ENCODE data around the gene TTC12. TPM values are rescaled to one million over a fixed set of nuclear protein-coding genes. Genes with fewer than 3 reads are reported as not detected.

The TTC12 gene
- total and polyA plus RNA-seq, 2 of the 4 experiments (the other 2 are of a cell fraction) = 10.0 to 14.7 TPM

DNA sequence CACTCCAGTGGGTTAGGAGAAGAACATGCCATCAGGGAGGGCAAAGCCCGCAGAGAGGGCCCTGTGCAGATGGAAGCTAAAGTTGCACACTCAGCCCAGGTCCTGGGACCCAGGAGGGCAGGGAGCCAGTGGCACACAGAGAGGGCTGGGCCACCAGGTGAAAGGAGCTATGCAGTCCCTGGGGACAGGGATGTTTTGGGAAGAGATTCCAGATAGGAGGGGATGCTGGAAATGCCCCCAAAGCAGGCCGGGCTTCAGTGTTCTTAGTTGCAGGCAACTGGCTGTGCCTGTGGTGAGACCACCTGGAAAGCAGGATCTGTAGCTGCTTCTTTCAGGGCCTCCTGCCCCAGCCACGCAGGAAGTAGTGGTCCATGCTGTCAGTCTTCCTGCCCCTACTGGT is 92.8 kb downstream of the TTC12 start:
- POLR2A ChIA-PET (ENCODE audit: unreplicated experiment) = no interaction called here
- no peak overlapping the region for H2AFZ ChIP-seq (replicated peaks; ENCODE audit: low read length, poor library complexity)
- H2BK15ac ChIP-seq (ENCODE audit: low read depth, low read length) = no peak overlapping the region
- no peak overlapping the region for H3K9ac ChIP-seq (ENCODE audit: low read depth, low read length)
- H2AK9ac ChIP-seq (replicated peaks; ENCODE audit: low read depth, low read length, poor library complexity) = no peak overlapping the region
- H4K8ac ChIP-seq (ENCODE audit: low read depth in 2 of 2, low read length in 2 of 2) = no peak overlapping the region
- no peak overlapping the region for H3K4me2 ChIP-seq (ENCODE audit: low read depth, low read length)
- ATAC-seq (ENCODE audit: low read depth) = no peak
- H2BK20ac ChIP-seq (ENCODE audit: low read depth, low read length) = no peak overlapping the region
- dilution Hi-C loops (cut with HindIII; ENCODE audit: low sequenced_read_pairs, unreplicated experiment) = no loop called here
- H4K20me1 ChIP-seq (ENCODE audit: insufficient read depth, low read length) = no peaks in the 10 kb centered on the region
- CTCF ChIA-PET = no interaction called here
- WGBS, 2 experiments (ENCODE audit: extremely low coverage in 2 of 2, insufficient read length in 1 of 2) = 67% methylated on average over 1 of the region's 3 CpGs; no CpG with 5 or more reads in 1 of the 2 experiments
- peaks cover 26% of the 10 kb centered on the region for H3K27me3 ChIP-seq (ENCODE audit: control insufficient read depth, insufficient read depth, low read length)
- no peak overlapping the region for H4K5ac ChIP-seq (ENCODE audit: low read depth, low read length)
- BruUV-seq (replicated peaks) = no TSS peak
- H2BK5ac ChIP-seq (ENCODE audit: low read depth, low read length, poor library complexity, severe bottlenecking) = no peak overlapping the region
- H3K79me1 ChIP-seq (ENCODE audit: low read depth in 1 of 2, low read length in 2 of 2) = no peaks in the 10 kb centered on the region
- no peaks in the 10 kb centered on the region for H3K4me1 ChIP-seq (ENCODE audit: control insufficient read depth, insufficient read depth, low read length)
- no peaks in the 10 kb centered on the region for H3K9me3 ChIP-seq (ENCODE audit: control insufficient read depth, insufficient read depth, low read length)
- intact Hi-C loops (cut with micrococcal nuclease) = no loop called here
- no peak overlapping the region for H2BK120ac ChIP-seq (ENCODE audit: low read depth, low read length)
- H4K91ac ChIP-seq (ENCODE audit: insufficient read depth, low read depth, low read length) = no peak overlapping the region
- H3K56ac ChIP-seq (ENCODE audit: extremely low read depth, insufficient read depth, low read length) = no peak overlapping the region
- no peak overlapping the region for H3K4me3 ChIP-seq (ENCODE audit: insufficient read depth, low read depth, low read length)
- H2AK5ac ChIP-seq (ENCODE audit: low read depth, low read length) = no peak overlapping the region
- no peak overlapping the region for H3K27ac ChIP-seq (ENCODE audit: insufficient read depth, low read length)
- TF ChIP-seq MXI1 (IDR thresholded peaks at IDR 0.05; ENCODE audit: borderline replicate concordance, low read depth, low read length) = no peak
- no peak for TF ChIP-seq CEBPB (IDR thresholded peaks at IDR 0.05; ENCODE audit: low read depth, low read length)
- no peak for TF ChIP-seq BHLHE40 (IDR thresholded peaks at IDR 0.05; ENCODE audit: low read depth, low read length)
- TF ChIP-seq RAD21 (IDR thresholded peaks at IDR 0.05; ENCODE audit: low read length) = no peak
- no peak for TF ChIP-seq SMC3 (IDR thresholded peaks at IDR 0.05; ENCODE audit: low read depth, low read length)
- no peak for TF ChIP-seq POLR2A (IDR thresholded peaks at IDR 0.05; ENCODE audit: low read depth, low read length)
- no peak for TF ChIP-seq MAFK (IDR thresholded peaks at IDR 0.05; ENCODE audit: low read depth, low read length)
- no peak for TF ChIP-seq CHD1 (IDR thresholded peaks at IDR 0.05; ENCODE audit: low read depth, low read length)
- TF ChIP-seq, protein P1, sequence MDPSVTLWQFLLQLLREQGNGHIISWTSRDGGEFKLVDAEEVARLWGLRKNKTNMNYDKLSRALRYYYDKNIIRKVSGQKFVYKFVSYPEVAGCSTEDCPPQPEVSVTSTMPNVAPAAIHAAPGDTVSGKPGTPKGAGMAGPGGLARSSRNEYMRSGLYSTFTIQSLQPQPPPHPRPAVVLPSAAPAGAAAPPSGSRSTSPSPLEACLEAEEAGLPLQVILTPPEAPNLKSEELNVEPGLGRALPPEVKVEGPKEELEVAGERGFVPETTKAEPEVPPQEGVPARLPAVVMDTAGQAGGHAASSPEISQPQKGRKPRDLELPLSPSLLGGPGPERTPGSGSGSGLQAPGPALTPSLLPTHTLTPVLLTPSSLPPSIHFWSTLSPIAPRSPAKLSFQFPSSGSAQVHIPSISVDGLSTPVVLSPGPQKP (IDR thresholded peaks at IDR 0.05; ENCODE audit: borderline replicate concordance, low read depth, low read length) = no peak
- no peak for TF ChIP-seq RFX5 (IDR thresholded peaks at IDR 0.05; ENCODE audit: low read depth, low read length)
- no peak for TF ChIP-seq NFE2L2 (IDR thresholded peaks at IDR 0.05; ENCODE audit: low read depth, low read length)
- TF ChIP-seq FOS (IDR thresholded peaks at IDR 0.05; ENCODE audit: low read depth, low read length) = no peak
- no peak for TF ChIP-seq RCOR1 (IDR thresholded peaks at IDR 0.05; ENCODE audit: insufficient replicate concordance, low read length)
- TF ChIP-seq, protein P2, sequence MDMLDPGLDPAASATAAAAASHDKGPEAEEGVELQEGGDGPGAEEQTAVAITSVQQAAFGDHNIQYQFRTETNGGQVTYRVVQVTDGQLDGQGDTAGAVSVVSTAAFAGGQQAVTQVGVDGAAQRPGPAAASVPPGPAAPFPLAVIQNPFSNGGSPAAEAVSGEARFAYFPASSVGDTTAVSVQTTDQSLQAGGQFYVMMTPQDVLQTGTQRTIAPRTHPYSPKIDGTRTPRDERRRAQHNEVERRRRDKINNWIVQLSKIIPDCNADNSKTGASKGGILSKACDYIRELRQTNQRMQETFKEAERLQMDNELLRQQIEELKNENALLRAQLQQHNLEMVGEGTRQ (IDR thresholded peaks at IDR 0.05; ENCODE audit: low read depth, low read length) = no peak
- TF ChIP-seq, protein P3, sequence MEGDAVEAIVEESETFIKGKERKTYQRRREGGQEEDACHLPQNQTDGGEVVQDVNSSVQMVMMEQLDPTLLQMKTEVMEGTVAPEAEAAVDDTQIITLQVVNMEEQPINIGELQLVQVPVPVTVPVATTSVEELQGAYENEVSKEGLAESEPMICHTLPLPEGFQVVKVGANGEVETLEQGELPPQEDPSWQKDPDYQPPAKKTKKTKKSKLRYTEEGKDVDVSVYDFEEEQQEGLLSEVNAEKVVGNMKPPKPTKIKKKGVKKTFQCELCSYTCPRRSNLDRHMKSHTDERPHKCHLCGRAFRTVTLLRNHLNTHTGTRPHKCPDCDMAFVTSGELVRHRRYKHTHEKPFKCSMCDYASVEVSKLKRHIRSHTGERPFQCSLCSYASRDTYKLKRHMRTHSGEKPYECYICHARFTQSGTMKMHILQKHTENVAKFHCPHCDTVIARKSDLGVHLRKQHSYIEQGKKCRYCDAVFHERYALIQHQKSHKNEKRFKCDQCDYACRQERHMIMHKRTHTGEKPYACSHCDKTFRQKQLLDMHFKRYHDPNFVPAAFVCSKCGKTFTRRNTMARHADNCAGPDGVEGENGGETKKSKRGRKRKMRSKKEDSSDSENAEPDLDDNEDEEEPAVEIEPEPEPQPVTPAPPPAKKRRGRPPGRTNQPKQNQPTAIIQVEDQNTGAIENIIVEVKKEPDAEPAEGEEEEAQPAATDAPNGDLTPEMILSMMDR (conservative IDR thresholded peaks at IDR 0.05; ENCODE audit: low read depth, low read length) = no peak
- TF ChIP-seq MAZ (IDR thresholded peaks at IDR 0.05; ENCODE audit: borderline replicate concordance, low read depth, low read length) = no peak
- no peak overlapping the region for H3K18ac ChIP-seq (ENCODE audit: low read depth, low read length)
- H3K14ac ChIP-seq (replicated peaks; ENCODE audit: low read depth, low read length) = no peak overlapping the region
- in situ Hi-C loops (cut with MboI; ENCODE audit: low sequenced_read_pairs) = no loop called here
- DNase-seq = no peak
- H3K4ac ChIP-seq (ENCODE audit: low read depth, low read length) = no peak overlapping the region
- no peaks in the 10 kb centered on the region for H3K36me3 ChIP-seq (ENCODE audit: control insufficient read depth, insufficient read depth, low read length)
- no peak overlapping the region for H3K23ac ChIP-seq (ENCODE audit: low read depth, low read length)
- no peaks in the 10 kb centered on the region for H3K9me1 ChIP-seq (ENCODE audit: insufficient read depth, low read length)

Measured in IMR-90 (cell line).